Fibroblast of mammary gland (primary cell): ENCODE measurements around the gene OTOG.
A peak's percentile ranks its signal among the peaks of the same experiment; 100 is the strongest.

Experiments used
- DNase-seq: peaks from one replicate; pipeline ENCODE4 v3.0.0-alpha.2; 2010; ENCODE audit warnings: low read depth
- H3K4me3 ChIP-seq: 2 replicates; pipeline ENCODE4 v1.5.1; 2011; ENCODE audit warnings: low read depth, mild to moderate bottlenecking, low read length, moderate library complexity; ENCODE audit not compliant: control insufficient read depth
- TF ChIP-seq, protein P1 (sequence below): conservative IDR thresholded peaks from 2 replicates; pipeline ENCODE4 v1.5.1; 2011; ENCODE audit warnings: low read depth, low read length, inconsistent platforms; ENCODE audit not compliant: control insufficient read depth, insufficient read depth

Gene OTOG

GRCh38 chr11:17596711-17597110, 49.7 kb downstream of the OTOG start:
- H3K4me3 ChIP-seq, result no peak overlapping the region
- DNase-seq, result no peak
- TF ChIP-seq, protein P1, sequence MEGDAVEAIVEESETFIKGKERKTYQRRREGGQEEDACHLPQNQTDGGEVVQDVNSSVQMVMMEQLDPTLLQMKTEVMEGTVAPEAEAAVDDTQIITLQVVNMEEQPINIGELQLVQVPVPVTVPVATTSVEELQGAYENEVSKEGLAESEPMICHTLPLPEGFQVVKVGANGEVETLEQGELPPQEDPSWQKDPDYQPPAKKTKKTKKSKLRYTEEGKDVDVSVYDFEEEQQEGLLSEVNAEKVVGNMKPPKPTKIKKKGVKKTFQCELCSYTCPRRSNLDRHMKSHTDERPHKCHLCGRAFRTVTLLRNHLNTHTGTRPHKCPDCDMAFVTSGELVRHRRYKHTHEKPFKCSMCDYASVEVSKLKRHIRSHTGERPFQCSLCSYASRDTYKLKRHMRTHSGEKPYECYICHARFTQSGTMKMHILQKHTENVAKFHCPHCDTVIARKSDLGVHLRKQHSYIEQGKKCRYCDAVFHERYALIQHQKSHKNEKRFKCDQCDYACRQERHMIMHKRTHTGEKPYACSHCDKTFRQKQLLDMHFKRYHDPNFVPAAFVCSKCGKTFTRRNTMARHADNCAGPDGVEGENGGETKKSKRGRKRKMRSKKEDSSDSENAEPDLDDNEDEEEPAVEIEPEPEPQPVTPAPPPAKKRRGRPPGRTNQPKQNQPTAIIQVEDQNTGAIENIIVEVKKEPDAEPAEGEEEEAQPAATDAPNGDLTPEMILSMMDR, result no peak

GRCh38 chr11:17597770-17598169, 50.7 kb downstream of the OTOG start:
- DNase-seq, result no peak
- TF ChIP-seq, protein P1, result no peak
- H3K4me3 ChIP-seq, result no peak overlapping the region

DNA sequence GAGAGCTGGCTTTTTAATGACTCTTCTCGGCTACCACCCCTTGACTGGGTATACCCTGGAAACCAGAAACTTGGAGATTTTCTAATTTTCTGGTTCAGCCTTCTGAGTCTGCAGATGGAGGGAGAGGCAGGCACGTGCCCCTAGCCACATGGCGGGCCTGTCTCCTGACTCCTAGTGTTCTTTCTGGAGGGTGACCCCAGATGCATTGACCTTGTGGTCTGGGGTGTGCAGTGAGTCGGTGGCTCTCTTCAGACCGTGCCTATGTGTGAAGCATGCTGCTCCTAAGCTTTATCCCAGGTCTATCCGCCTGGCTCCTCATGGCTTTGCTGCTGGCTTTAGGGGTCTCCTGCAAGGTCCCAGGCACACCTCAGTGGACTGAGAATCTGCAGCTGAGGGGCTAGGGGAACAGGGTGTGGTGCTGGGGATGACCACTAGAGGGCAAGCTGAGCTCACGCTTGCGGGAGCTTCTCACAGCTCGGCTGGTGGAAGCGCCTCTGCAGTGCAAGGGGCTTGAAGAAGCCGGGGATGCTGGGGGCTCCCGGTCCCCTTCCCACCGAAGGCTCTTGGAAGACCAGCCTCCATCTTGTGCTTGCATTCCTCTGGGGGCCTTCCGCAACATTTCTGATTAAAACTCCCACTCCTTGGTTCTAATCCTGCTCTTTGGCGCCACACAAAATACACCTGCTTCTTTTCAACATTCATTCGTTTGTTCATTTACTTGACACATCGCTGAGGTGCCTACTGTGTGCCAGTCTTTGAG, 51.8 kb downstream of the OTOG start:
- TF ChIP-seq, protein P1, result peak; percentile 90
- peak; percentile 58 for DNase-seq
- H3K4me3 ChIP-seq, result no peak overlapping the region

GRCh38 chr11:17599460-17599925, 52.4 kb downstream of the OTOG start:
- DNase-seq, result no peak
- H3K4me3 ChIP-seq, result no peak overlapping the region
- TF ChIP-seq, protein P1, result no peak

DNA sequence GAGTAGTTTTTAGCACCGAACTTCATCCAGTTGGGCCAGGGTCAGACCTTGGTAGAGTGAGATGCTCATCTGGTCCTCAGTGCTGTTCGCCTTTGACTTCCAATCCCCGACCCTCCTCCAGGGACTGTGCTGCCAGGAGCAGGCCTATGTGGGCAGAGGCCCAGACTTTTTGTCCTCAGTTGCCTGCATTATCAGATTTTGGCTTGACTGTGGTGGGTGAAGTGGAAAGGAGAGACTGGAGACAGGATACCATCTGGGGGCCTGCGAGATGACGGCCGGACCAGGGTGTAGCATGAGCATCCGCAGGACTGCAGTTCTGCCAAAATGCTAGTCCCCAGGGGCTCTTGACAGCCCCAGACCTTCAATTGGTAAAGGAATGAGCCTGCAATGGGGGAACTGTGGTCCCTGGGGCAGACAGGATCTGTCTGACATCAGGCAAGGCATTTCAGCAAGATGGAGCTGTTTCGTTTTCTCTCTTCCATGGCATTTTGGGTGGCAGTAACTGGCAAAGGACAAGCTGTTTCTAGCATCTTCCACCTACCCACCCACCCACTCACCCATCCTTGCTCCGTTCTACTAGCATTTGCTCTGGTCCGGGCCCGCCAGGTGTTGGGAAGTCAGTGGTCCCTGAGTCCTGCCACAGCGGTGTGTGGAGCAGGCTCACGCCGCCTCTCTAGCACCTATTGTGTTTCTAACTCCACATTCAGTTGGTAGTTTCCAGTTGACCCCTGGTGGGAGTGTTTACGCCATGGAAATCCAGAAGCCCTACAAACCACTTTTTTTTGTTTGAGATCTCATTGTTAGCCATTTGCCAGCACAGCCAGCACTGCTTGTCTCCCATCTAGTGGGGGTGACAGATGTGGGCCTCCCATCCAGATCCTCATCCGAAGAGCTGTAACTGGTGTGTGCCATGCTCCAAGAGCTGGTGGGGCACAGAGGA, 53.5 kb downstream of the OTOG start:
- TF ChIP-seq, protein P1, result no peak
- no peak for DNase-seq
- no peak overlapping the region for H3K4me3 ChIP-seq

DNA sequence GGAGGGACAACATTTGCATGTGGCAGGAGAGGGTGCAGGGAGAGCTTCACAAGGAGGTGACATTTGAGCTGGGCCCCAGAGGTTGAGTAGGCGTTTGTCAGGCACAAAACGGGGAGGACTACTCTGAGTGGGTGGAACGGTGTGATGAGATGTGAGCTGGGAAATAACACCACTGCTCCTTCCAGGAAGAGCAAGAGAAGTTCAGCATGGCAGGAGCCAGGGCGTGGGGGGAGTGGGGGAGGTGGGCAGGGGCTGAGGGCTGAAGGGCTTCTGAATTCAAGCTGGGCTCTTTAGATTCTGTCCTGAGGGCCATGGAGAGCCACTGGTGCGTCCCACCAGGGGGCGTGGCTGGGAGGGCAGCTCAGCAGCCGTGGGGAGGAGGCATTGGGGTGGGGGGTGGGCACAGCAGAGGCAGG, 54.2 kb downstream of the OTOG start:
- H3K4me3 ChIP-seq, result no peak overlapping the region
- TF ChIP-seq, protein P1, result no peak
- no peak for DNase-seq
